Lung (tissue), 10 donors: ENCODE measurements around the gene FAM90A1. TPM values are rescaled to one million over a fixed set of nuclear protein-coding genes. Genes with fewer than 3 reads are reported as not detected.
"Not testable (repeated sequence)": the region's sequence is repeated elsewhere in the genome, so short reads cannot be mapped to it uniquely, and the experiment has no call there.

Experiments used
- ATAC-seq: fragments of 200-7000 bp; cut with Tn5 transposase; one replicate; pipeline ENCODE4 v1.9.1; 2020; ENCODE audit warnings: moderate number of reproducible peaks; ENCODE audit not compliant: insufficient read depth, low FRiP score
- DNase-seq, 3 donors: peaks; one replicate each; pipeline ENCODE4 v3.0.0-alpha.2; 2013 to 2017
- H3K27ac ChIP-seq, 2 donors: one replicate each; pipeline ENCODE4 v1.5.1; 2013; ENCODE audit warnings: mild to moderate bottlenecking in 2 of 2, moderate library complexity in 2 of 2, control low read depth in 1 of 2, inconsistent platforms in 1 of 2, low read depth in 1 of 2, low read length in 1 of 2
- H3K27me3 ChIP-seq, 3 donors: one replicate each; pipeline ENCODE4 v1.5.1; 2013; ENCODE audit warnings: low read length in 2 of 3; ENCODE audit not compliant: control insufficient read depth in 3 of 3, insufficient read depth in 3 of 3
- H3K36me3 ChIP-seq, 4 donors: one replicate each; pipeline ENCODE4 v1.5.1; 2013; ENCODE audit warnings: low read length in 4 of 4, mild to moderate bottlenecking in 1 of 4, moderate library complexity in 1 of 4; ENCODE audit not compliant: control insufficient read depth in 4 of 4, insufficient read depth in 4 of 4
- H3K4me1 ChIP-seq, 5 donors: one replicate each; pipeline ENCODE4 v1.5.1; 2013; ENCODE audit warnings: low read length in 5 of 5, mild to moderate bottlenecking in 2 of 5, moderate library complexity in 1 of 5; ENCODE audit not compliant: control insufficient read depth in 5 of 5, insufficient read depth in 5 of 5
- H3K4me3 ChIP-seq: one replicate; pipeline ENCODE4 v1.5.1; 2013; ENCODE audit warnings: mild to moderate bottlenecking, control low read depth, moderate library complexity
- H3K9ac ChIP-seq, 2 donors: one replicate each; pipeline ENCODE4 v1.5.1; 2013; ENCODE audit warnings: low read length in 2 of 2, control low read depth in 1 of 2; ENCODE audit not compliant: insufficient read depth in 1 of 2
- H3K9me3 ChIP-seq, 4 donors: one replicate each; pipeline ENCODE4 v1.5.1; 2013; ENCODE audit warnings: low read length in 3 of 4, mild to moderate bottlenecking in 1 of 4, moderate library complexity in 1 of 4; ENCODE audit not compliant: control insufficient read depth in 4 of 4, insufficient read depth in 3 of 4
- WGBS, 2 donors: extraction: QIAGEN DNeasy Blood & Tissue Kit; methylation state at CpG; one replicate each; pipeline ENCODE4 v1.1.7; 2013; 5-methylcytosine and 5-hydroxymethylcytosine counted together
- polyA plus RNA-seq, 2 donors: library from polyadenylated mRNA; stranded (reverse); fragments of 200-250 nt; gene quantifications; one replicate each; pipeline ENCODE4 v1.2.1, GENCODE V29; 2013
- total RNA-seq, 2 donors: library from RNA; depleted of rRNA in 1 of 2; stranded (reverse); fragments of >200 nt in 1 of 2; gene quantifications; one replicate each; pipeline ENCODE4 v1.2.1, GENCODE V29; 2014 to 2021
- donor health status: Bipolar disorder and iron deficiency.
- donor health status: healthy.
- donor health status: DM: yes; HTN: yes; CAD: no.

Gene FAM90A1
- total and polyA plus RNA-seq, 4 donors: 0.14 to 0.58 (median 0.30) TPM

DNA sequence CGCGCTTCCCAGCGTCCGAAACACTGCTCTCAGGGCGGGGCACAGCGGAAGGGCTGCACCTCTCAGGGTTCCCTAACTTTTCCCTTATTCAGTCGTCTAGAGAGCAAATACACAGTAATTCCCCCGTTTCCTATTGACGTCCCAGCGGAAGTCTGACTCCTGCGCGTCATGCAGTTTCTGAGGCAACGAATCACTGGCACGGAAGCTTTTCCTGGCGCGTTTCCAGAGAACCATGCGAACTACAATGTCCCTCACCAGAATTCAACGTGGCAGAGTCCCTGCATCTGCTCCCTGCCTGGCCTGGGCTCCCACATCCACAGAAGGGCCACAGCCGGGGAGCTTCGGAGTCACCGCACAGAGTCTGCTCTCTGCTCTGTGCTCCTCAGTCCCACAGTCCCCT, 6.0 kb downstream of the FAM90A1 start:
- ATAC-seq: not testable (repeated sequence)
- WGBS, 2 donors: 73 to 87% methylated on average over 20 to 21 of the region's 21 CpGs
- peak in 1 of 3 donors; percentile 32 for DNase-seq

GRCh38 chr12:8218711-8219382, 8.6 kb downstream of the FAM90A1 start:
- not testable (repeated sequence) for H3K27ac ChIP-seq, H3K36me3 ChIP-seq, DNase-seq, H3K4me1 ChIP-seq, H3K4me3 ChIP-seq, H3K9me3 ChIP-seq, H3K9ac ChIP-seq, ATAC-seq, H3K27me3 ChIP-seq
- 84 to 91% methylated on average over 26 of the region's 26 CpGs for WGBS, 2 donors

More for the DNA sequence above, 6.0 kb downstream of the FAM90A1 start:
- not testable (repeated sequence) for H3K4me1 ChIP-seq, H3K9ac ChIP-seq, H3K9me3 ChIP-seq, H3K27me3 ChIP-seq, H3K36me3 ChIP-seq, H3K4me3 ChIP-seq, H3K27ac ChIP-seq

DNA sequence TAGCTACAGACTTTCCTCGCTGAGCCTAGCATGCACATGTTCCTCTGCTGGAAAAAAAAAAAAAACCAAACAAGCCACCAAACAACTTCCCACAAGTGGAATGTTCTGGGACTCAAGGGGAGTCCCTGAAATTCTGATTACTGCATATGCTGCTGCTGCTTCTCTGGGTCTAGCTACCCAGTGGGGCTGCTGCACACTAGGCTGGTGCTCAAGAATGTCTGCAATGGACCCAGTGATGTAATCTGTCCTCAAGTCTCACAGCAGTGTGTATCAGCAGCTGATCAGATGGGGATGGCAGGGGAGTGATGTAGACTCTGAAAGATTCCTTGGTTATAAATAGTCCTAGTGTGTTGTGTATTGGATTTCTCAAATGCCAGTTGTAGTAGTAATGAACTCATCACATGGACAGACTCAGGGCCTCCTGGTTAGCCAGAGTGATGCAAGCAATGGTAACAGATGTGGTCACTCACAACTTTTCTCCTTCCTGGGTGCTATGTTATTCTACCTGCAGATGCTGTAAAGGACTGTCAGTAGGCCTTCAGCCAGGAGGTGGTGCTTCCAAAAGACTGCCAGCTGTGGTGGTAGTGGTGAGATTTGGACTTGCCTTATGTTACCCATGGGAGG, 29.6 kb downstream of the FAM90A1 start:
- not testable (repeated sequence) for H3K36me3 ChIP-seq, H3K27me3 ChIP-seq, H3K4me1 ChIP-seq, H3K9ac ChIP-seq, H3K27ac ChIP-seq, ATAC-seq, DNase-seq, H3K9me3 ChIP-seq, H3K4me3 ChIP-seq
- 86 to 91% methylated on average over 1 of the region's 1 CpG for WGBS, 2 donors

GRCh38 chr12:8188088-8188487, 39.3 kb downstream of the FAM90A1 start:
- not testable (repeated sequence) for H3K27me3 ChIP-seq

GRCh38 chr12:8184206-8184605, 43.2 kb downstream of the FAM90A1 start:
- H3K4me3 ChIP-seq, ATAC-seq, H3K36me3 ChIP-seq, H3K27me3 ChIP-seq, H3K27ac ChIP-seq, H3K9me3 ChIP-seq, DNase-seq, H3K4me1 ChIP-seq, H3K9ac ChIP-seq: not testable (repeated sequence)
- WGBS, 2 donors: 94% methylated on average over 27 of the region's 28 CpGs; no CpG with 5 or more reads in 1 of the 2 donors

More at GRCh38 chr12:8188088-8188487, 39.3 kb downstream of the FAM90A1 start:
- DNase-seq, H3K4me3 ChIP-seq, H3K4me1 ChIP-seq, H3K27ac ChIP-seq, ATAC-seq, H3K36me3 ChIP-seq, H3K9ac ChIP-seq, H3K9me3 ChIP-seq: not testable (repeated sequence)
- 89 to 93% methylated on average over 2 of the region's 2 CpGs for WGBS, 2 donors

DNA sequence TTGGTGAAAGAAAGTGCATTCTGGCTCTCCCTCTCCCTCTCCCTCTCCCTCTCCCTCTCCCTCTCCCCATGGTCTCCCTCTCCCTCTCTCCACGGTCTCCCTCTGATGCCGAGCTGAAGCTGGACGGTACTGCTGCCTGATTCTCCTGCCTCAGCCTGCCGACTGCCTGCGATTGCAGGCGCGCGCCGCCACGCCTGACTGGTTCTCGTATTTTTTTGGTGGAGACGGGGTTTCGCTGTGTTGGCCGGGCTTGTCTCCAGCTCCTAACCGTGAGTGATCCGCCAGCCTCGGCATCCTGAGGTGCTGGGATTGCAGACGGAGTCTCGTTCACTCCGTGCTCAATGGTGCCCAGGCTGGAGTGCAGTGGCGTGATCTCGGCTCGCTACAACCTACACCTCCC, 44.1 kb downstream of the FAM90A1 start:
- not testable (repeated sequence) for H3K27ac ChIP-seq, ATAC-seq, H3K27me3 ChIP-seq, H3K36me3 ChIP-seq, H3K4me3 ChIP-seq, H3K9me3 ChIP-seq, H3K4me1 ChIP-seq, H3K9ac ChIP-seq, DNase-seq
- 97% methylated on average over 20 to 22 of the region's 23 CpGs for WGBS, 2 donors

GRCh38 chr12:8182923-8183322, 44.5 kb downstream of the FAM90A1 start:
- 97 to 98% methylated on average over 7 of the region's 7 CpGs for whole genome bisulfite sequencing, 2 donors
- H3K9ac ChIP-seq, H3K27me3 ChIP-seq, H3K36me3 ChIP-seq, ATAC-seq, DNase-seq, H3K4me1 ChIP-seq, H3K27ac ChIP-seq, H3K9me3 ChIP-seq, H3K4me3 ChIP-seq: not testable (repeated sequence)

DNA sequence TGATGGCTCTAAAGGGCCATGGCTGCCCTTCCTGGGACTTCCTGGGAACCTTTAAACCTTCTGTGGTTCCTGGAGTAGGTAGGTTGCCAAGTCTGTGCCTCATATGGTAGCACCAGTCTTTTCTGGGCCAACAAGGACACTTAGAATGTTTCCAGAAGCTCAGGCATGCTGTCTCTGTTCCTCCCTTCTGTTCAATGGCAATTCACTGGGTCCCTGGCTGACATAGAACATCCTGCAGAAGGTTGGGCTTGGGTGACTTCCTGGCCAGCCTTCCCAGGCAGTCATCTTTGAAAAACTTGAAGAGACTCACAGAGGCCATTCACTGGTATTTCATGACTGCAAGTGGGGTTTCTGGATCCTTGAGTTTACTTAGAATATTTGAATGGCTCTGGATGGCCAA, 46.1 kb downstream of the FAM90A1 start:
- H3K27ac ChIP-seq, H3K4me3 ChIP-seq, ATAC-seq: not testable (repeated sequence)

More for the DNA sequence above, 46.1 kb downstream of the FAM90A1 start:
- not testable (repeated sequence) for H3K9me3 ChIP-seq, H3K36me3 ChIP-seq, H3K4me1 ChIP-seq, H3K9ac ChIP-seq, DNase-seq, H3K27me3 ChIP-seq
